Pons (tissue), 1 donor: ENCODE results near the gene RAPGEF6.
"Not testable (repeated sequence)": the region's sequence is repeated elsewhere in the genome, so short reads cannot be mapped to it uniquely, and the experiment has no call there.

Source experiments
- DNase-seq: peaks from one replicate; pipeline ENCODE4 v3.0.0-alpha.2; 2016; ENCODE audit warnings: low spot score

Gene RAPGEF6

DNA sequence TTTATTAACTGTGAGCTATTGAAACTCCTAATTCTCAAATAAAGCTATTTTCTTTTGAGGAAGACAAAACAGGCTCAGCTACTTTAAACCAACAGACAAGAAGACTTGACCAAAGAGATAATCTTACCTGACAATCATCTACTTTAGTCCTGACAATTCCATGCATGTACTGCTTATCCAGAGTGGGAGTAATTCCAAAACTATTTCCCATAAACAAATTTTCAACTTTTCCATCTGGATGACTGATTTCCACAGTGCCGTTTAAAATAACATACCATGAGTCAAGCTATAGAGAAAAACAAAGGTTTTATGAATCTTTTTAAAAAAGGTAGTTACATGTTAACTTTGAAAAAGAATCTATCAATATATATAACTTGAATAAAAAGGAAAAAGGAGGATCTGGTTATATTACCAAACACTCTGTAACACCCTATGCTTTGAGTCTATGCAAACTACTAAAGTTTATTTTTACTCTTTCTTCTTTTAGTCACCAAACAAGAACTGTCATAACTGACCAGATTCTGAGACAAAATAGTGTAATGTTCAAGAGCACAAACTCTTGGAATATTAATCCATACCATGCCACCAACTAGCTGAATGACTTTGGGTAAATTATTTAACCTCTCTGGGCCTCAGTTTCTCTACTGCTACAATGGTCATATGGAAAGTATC is 129.7 kb downstream of the RAPGEF6 start:
- peak; percentile 28 for DNase-seq

DNA sequence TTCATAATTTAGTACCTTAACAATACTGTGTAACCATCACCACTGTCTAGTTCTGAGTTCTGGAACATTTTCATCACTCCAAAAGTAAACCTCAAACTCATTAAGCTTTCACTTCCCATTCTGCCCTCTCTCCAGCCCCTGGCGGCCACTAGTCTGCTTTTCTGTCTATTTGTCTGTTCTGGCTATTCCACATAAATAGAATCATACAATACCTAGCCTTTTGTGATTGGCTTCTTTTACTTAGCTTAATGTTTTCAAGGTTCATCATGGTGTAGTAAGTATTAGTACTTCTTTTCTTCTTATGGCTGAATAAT is 138.7 kb downstream of the RAPGEF6 start:
- peak; percentile 56 for DNase-seq

DNA sequence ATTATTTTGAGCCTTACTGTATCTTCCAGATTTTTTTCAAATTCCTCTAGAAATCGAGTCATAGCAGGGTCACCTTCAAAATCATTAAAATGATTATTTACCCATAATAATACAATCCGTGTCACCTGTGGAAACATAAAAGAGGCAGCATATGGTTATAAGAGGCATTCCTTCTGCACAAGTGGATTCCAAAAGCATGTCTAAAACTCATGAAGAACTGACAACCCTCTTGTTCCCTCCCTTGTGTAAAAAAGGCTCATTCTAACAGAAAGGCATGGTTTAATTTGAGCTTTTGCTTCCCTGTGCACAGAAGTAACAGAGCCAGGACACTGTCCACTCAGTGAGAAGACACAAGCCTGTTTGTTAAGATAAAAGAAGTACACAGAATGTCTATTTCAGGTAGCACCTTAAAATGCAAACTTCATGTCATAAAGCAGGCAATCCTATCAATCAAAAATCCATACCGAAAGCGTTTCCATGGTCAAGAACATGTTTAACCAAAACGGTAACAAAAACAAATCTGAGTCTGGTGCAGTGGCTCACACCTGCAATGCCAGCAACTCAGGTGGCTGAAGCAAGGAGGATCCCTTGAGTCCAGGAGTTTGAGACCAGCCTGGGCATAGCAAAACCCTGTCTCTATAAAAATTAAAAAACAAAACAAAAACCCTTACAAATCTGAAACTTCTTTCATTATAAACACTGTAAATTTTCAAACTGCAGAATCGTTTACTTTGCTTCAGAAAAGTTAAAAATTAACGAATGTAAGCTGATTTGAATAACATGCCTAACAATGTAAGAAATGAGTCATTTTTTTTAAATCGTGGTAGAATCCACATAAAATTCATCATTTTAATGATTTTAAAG is 139.3 kb downstream of the RAPGEF6 start:
- DNase-seq, result no peak

DNA sequence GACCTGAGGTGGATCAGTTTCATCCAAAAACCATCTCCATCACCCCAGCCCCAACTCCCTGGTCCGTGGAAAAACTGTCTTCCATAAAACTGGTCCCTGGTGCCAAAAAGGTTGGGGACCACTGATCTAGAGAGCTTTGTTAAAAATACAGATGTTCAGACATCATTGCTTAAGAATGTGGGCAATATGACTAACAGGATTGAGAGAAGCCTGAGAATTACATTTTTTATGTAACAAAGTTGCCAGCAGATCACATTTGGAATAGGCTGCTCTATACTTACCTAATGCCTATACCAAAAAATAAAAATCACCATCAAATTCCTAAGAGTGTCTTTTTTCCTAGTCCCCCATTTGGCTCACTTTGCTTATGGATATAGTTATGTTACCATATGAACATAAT is 143.3 kb downstream of the RAPGEF6 start:
- DNase-seq, result no peak

DNA sequence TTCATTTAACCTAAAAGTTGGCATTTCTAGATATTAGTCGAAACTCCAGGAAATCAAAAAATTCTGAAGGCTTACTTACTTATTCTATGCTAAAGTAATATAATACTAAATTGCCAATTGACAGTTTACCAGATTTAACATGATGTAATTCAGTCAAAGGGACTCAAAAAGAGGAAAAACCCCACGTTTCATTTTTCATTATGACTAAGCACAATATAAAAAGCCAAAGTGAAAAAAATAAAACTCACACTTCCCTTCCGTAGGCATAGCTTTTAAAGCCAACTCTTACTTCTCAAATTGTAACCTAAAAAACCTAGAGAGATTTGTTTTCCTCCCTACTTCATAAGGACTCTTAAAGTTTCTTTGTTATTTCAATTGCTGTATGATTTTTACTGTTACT is 146.6 kb downstream of the RAPGEF6 start:
- DNase-seq, result peak; percentile 78

DNA sequence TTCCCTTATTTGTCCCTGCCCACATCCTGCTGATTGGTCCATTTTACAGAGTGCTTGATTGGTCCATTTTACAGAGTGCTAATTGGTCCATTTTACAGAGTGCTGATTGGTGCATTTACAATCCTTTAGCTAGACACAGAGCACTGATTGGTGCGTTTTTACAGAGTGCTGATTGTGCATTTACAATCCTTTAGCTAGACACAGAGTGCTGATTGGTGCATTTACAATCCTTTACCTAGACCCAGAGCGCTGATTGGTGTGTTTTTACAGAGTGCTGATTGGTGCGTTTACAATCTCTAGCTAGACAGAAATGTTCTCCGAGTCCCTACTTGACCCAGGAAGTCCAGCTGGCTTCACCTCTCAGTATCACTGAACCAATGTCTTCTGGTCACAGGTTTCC is 147.7 kb downstream of the RAPGEF6 start:
- DNase-seq, result not testable (repeated sequence)

DNA sequence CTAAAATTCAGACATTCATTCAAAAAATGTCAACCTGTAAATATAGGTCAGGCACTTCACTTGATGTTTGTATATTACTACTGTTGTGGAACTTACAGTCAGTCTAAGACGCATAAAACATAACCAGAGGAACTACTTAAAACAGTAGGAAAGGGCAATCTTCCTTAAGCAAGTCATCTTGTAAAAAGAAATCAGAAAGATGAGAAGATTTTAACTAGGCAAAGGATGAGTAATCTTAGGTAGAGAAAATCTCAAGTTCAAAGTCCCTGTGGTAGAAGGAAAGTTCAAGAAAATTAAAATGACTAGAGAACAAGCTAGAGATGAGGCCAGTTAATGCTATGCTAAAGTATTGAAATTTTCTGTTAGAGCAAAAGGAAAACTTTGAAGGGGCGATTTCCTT is 152.4 kb downstream of the RAPGEF6 start:
- DNase-seq, result no peak

DNA sequence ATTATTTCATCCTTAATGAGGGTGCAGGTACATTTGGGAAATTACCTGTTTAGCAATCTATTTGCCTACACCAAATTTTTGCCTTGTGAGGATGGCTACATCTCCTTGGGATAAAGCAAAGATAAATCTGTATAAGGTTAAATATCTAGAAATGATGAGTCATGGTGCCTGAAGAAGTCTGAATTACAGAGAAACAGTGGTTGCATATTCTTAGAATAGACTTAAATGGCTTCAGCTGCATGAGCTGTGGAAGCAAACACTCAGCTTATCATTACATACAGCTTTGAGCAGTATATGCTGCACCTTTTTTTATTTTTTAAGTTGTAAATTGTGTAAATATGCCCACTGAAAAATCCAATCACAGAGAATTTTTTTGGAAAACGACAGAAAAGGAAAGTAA is 153.5 kb downstream of the RAPGEF6 start:
- DNase-seq, result no peak

DNA sequence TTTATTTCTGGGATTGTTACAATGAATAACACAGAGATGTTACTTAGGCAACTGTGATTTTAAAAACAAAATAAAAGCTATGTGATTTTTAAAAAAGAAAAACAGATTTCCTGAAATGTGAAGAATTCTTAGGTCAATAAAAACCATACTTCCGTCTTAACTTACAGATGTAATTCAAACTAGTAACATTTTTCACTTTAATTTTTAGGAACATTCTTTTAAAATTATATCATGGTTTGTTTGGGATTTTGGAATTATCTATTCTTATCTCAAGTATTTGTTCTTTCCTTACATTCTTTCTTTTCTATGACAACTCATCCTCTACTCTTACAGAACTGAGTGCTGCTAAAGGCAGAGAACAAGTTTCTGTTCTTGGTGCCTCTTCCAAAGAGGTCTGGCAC is 159.5 kb downstream of the RAPGEF6 start:
- DNase-seq, result no peak

DNA sequence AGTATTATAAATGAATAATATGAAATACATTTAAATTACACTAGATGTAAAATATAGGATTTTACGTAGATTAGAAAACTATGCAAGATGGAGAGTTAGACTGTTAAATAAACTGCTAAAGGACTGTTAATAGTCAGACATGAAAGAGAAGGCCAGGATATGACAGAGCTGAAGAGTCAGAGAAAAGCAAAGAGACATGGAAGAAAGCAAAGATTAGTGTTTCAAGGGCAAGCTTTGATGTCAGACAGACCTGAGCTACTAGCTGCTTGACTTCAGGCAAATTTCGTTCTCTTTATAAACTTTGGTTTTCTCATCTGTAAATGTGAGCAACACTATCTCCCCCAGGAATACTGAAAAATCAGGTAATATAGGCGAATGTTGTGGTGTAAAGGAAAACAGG is 161.3 kb downstream of the RAPGEF6 start:
- no peak for DNase-seq

DNA sequence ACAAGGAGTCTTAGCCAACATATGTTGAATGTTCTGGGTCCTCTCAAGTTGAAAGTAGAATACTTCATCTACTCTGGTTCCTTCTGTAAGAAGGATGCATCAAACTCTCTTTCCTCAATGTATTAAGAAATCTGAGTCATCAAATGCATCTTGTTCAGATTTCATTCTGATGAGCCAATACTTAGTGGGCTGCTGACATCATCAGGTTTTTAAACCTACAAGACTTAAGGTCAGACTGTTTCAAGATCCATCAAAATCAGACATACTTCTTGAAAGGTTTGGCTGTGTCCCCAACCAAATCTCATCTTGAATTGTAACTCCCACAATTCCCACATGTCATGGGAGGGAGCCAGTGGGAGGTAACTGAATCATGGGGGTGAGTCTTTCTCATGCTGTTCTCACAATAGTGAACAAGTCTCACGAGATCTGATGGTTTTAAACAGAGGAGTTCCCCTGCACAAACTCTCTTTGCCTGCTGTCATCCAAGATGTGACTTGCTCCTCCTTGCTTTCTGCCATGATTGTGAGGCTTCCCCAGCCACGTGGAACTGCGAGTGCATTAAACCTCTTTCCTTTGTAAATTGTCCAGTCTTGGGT is 168.8 kb downstream of the RAPGEF6 start:
- DNase-seq, result no peak

DNA sequence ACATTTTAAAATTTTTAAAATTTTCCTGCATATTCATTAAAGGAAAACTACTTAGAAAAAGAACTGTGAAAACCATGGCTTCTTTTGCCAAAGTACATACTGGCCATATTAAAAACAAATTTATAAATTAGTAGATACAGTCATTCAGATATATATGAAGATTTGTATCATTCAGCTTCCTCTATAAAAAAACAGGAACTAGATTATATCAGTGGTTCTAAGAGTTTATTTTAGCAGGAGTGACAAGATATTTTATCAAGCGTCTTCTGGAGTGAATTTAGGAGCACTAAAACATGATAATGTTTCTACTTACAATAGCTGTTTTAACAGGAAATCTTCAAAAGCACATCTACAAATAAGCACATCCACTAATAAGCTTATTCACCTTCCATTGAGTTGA is 171.4 kb downstream of the RAPGEF6 start:
- no peak for DNase-seq

DNA sequence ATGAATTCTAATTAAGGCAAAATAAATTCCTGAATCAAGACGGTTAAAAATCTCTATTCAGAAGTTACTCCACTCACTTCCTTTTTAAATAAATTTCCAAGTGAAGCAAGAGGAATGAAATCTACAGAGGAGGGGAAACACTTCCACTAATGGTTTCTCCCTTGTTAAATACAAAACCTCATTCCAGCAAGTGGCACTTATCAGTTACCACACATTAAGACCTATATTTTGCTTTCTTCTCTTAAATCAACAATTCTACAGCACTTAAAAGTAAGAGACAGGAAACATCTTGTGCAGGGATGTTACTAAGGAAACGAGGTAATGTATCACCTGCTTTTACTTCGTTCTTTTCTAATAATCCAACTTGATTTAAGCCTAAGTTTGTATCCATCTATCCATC is 172.6 kb downstream of the RAPGEF6 start:
- DNase-seq, result no peak

DNA sequence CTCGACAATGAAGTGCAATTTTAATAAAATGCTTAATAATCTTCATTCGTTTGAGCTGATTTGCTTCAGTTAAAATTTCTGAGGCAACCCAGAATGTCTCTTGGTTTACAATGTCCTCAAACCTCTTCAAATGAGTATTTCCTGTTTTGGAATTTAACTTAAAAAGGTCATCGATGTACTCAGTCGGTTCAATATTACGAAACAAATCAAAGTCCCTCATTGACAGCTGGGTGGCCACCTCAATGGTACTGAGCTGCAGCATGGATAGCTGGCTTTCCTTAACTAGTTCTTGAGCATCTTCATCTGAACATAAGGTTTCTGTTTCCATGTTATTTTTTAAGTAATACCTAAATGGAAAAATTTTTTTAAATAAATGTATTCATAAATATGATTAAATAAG is 173.3 kb downstream of the RAPGEF6 start:
- DNase-seq, result no peak

DNA sequence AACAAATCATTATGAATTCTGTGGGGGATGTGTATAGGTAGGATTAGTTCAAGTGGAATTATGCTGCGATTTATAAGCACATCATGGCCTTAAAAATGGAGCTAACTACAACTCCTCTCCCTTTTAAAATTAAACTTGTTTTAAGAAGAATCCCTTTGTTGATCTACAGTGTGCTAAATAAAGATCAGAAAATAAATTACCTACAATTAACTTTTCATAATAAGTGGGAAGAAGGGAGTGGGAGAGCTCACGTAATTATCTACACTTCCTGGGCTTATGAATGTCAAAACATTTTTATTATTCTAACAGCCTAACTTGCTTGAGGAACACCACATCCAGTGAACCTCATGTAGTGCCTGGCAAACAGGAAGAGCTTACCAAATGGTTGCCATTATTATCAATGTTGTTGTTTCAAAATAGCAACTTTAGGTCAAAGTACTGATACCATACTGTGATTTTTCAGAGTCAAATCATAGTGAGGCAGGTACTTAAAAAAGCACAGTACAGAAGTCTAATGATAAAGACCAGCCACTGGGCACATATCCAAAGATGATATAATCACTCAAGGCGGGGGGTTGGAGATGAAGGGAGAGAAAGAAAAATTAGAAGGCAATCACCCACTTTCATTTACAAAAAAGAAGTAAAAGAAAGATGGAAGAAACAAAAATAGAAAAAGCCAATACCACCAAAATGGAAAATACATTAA is 174.0 kb downstream of the RAPGEF6 start:
- no peak for DNase-seq

DNA sequence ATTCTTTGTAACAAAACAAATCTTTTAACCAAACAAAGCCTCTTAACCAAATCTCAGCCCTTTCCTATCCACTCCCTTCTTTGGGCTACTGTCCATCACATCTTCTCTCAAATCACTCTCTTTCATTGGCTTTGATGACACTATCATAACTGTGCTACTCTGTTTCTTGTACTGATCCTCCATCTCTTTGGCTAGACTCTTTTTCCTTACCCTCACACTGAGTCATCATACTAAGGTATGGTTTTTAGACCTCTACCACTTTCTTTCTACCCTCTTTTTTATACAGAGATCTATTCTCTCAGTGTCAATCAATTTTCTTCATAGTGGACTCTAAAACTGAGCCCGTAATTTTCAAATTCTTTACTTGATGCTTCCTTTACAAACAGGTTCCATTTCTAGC is 174.9 kb downstream of the RAPGEF6 start:
- DNase-seq, result no peak

DNA sequence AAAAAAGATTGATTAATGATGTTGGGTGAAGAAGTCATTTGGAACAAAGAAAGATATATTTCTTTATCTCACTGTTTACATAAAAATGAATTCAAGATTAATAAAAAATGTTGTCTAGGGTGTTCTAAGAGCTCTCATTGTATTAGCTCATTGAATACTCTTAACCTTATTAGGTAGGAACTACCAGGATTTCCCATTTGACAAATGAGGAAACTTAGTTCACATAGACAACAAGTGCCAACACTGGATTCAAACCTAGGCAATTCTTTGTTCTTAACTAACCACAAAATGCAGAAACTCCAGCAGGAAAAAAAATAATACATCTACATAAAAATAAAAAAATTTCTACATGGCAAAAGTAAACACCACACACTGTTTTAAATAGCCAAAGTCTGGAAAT is 175.8 kb downstream of the RAPGEF6 start:
- DNase-seq, result no peak

DNA sequence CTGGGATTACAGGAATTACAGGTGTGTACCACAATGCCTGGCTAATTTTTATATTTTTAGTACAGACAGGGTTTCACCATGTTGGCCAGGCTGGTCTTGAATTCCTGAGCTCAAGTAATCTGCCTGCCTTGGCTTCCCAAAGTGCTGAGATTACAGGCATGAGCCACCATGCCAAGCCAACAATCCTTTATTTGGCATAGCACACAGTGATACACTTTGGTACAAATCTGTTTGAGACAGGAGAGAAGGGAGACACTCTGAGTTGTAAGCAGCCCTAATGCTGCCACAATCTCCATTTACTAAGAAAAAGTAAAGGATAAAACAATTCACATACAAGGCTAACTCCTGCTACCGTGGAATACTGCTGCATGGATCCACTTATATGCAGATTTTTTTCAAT is 177.8 kb downstream of the RAPGEF6 start:
- DNase-seq, result no peak

DNA sequence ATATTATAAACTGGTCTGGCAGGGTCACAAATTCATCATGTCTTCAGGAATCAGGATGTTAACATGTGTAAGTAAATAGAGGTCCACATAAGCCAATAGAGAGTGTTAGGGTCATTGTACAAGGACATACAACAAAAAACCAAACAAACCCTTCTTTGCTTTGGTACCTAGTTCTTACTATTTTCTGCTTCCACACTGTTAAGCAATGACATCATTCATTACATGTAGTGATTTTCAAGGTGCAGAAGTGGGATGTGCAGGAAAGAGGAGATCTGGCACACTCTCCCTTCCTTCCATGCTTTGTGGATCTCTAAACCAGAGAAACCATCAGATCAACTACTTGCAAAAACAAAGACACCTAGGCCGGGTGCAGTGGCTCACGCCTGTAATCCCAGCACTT is 184.1 kb downstream of the RAPGEF6 start:
- DNase-seq, result no peak

DNA sequence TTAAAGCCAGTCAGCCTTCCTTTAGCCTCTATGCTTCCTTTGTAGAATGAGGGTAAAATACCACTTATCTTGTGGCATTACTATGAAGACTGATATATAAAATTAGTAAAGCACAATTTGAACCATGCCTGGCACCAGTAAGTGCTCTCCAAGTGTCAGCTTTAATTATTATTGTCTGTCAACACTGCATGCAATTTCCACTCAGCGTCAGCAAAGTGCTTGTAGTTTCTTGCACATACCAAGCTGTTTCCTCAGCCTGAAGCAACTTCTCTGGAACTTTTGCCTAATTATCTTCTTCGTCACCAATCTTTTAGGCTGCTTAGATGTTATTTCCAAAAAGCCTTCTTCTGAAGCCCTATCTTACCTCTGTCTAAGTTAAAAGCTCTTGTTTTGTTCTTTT is 193.8 kb downstream of the RAPGEF6 start:
- no peak for DNase-seq

DNA sequence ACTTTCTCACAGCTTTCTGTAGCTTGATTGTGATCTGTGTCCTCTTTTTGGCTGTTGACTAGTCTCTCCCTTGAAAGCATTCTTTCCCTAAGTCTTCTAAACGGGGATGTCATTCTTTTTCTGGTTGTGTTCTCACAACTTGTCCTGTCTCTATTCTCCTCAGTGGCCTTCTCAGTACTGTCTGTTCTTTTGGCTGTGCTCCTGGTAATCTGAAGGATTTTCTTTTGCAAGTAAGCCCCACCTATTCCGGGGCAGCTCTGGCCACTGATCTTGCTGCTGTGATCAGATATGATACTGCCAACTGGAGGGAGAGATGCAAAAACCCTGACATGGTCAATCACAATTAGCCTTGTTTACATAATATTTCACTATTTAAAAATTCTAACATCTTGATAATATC is 198.9 kb downstream of the RAPGEF6 start:
- peak; percentile 44 for DNase-seq

DNA sequence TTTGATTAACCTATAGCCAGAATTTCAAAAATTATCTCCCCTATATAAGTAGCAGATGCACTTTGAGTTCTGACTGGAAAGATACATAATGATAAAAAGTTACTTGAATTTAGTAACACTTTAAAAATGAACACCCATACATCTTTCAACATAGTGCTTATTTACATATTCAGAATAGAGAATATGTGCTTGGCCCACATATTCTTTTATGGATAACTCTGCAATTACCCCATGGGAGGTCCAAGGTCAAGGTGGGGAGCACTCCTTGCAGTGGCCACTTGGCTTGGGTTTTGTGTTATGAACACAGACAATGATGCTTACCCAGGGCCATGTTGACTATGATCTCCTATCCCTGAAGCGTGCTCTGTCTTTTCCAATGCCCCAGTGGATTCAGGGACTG is 201.9 kb downstream of the RAPGEF6 start:
- DNase-seq, result no peak

DNA sequence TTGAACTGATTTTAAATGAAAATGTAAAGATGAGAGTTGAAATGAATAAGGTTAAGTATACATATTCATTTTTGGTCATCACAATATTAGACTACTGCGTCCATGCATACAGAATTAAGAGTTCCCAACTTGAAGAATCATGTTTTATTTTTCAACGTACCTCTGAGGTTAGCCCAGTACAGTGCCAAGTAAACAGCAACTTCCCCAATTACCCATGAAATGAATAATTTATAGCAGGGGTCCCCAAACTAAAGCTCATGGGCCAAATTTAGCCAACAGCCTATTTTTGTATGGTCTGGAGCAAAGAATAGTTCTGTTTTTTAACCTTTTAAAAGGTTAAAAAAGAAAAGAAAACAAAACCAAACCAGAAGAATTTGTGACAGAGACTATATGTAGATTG is 203.2 kb downstream of the RAPGEF6 start:
- DNase-seq, result no peak
